T-helper 1 cell treated with Interleukin-12 subunit alpha and Interleukin-12 subunit beta and Interleukin-4 antibody, amounts not matched to agents 30 ng/mL and 1 ng/mL, for 36 hours (primary cell): ENCODE results near the gene MAGEA2. TPM values are rescaled to one million over a fixed set of nuclear protein-coding genes. Genes with fewer than 3 reads are reported as not detected.
"Not testable (repeated sequence)": the region's sequence is repeated elsewhere in the genome, so short reads cannot be mapped to it uniquely, and the experiment has no call there.

Source experiments
- intact Hi-C: fragments of 100-400 bp; cut with micrococcal nuclease; formaldehyde crosslinking; loops from one replicate; pipeline ENCODE4 v1.15.1; 2024
- total RNA-seq: library from RNA; stranded (reverse); gene quantifications from 2 replicates; pipeline ENCODE4 v1.2.3, GENCODE V29; 2022

The MAGEA2 gene
- total RNA-seq, 1 donor from 2014 or later, result not detected

- intact Hi-C loops, result not testable (repeated sequence)
Measured at GRCh38 chrX:152709173-152709572, 44.5 kb downstream of the MAGEA2 start, which contains the start of gene CSAG2. CSAG2 (minus strand) TSS chrX:152709273; CDS start chrX:152709112, 161 bp downstream.

GRCh38 chrX:152706500-152706899 is 47.1 kb downstream of the MAGEA2 start:
- intact Hi-C loops, result not testable (repeated sequence)

- intact Hi-C loops, result not testable (repeated sequence)
Measured at GRCh38 chrX:152700390-152700789, 53.3 kb downstream of the MAGEA2 start.

Other genes with a start within 250 kb of the MAGEA2 start
- 0.05 and 0.07 TPM in 2 replicates for gene GABRQ, start 115.9 kb downstream of the MAGEA2 start, total RNA-seq
- gene MAGEA3, start 55.0 kb downstream of the MAGEA2 start, total RNA-seq, result not detected in 2 replicates
- gene CSAG2, start 44.6 kb downstream of the MAGEA2 start, total RNA-seq, result not detected in 2 replicates
- gene MAGEA2B, start 39.2 kb downstream of the MAGEA2 start, total RNA-seq, result not detected in 2 replicates
- gene CSAG1, start 20.1 kb downstream of the MAGEA2 start, total RNA-seq, result not detected in 2 replicates
- not detected in 2 replicates for gene MAGEA12, start 20.1 kb downstream of the MAGEA2 start, total RNA-seq
- 7.4 and 9.8 TPM in 2 replicates for gene CSAG3, start 5.4 kb upstream of the MAGEA2 start, total RNA-seq
- gene MAGEA6, start 15.8 kb upstream of the MAGEA2 start, total RNA-seq, result not detected in 2 replicates
- gene CETN2, start 76.9 kb upstream of the MAGEA2 start, total RNA-seq, result 9.0 and 10.0 TPM in 2 replicates
- 16.3 TPM in 2 replicates for gene NSDHL, start 77.2 kb upstream of the MAGEA2 start, total RNA-seq
- 1.0 and 1.1 TPM in 2 replicates for gene ZNF185, start 144.2 kb upstream of the MAGEA2 start, total RNA-seq
- 0.34 and 0.37 TPM in 2 replicates for gene PNMA5, start 240.3 kb upstream of the MAGEA2 start, total RNA-seq